Adrenal gland (tissue), 12 donors: ENCODE data around the gene GRID1. TPM values are rescaled to one million over a fixed set of nuclear protein-coding genes. Genes with fewer than 3 reads are reported as not detected.

Source experiments
- DNase-seq, 7 donors: peaks; one replicate each; pipeline ENCODE4 v3.0.0-alpha.2; 2019 to 2020
- H3K27ac ChIP-seq, 5 donors: fragments of 200-600 bp; sonication (generic) in 4 of 5; 1 replicate in 3 of 5; 2 replicates in 2 of 5; pipeline versions ENCODE4 v1.5.1 to v1.8.0; 2016 to 2020; ENCODE audit warnings: mild to moderate bottlenecking in 1 of 5
- H3K27me3 ChIP-seq: fragments of 200-600 bp; 2 replicates; pipeline ENCODE4 v1.8.0; 2021
- H3K36me3 ChIP-seq, 2 donors: fragments of 200-600 bp; replicated peaks in 1 of 2; 1 replicate in 1 of 2; 2 replicates in 1 of 2; pipeline versions ENCODE4 v1.5.1 to v1.8.0; 2018 to 2022
- H3K4me1 ChIP-seq, 2 donors: fragments of 200-600 bp; replicated peaks in 1 of 2; 1 replicate in 1 of 2; 2 replicates in 1 of 2; pipeline versions ENCODE4 v1.5.1 to v1.8.0; 2018 to 2021
- H3K4me3 ChIP-seq, 4 donors: fragments of 200-600 bp; sonication (generic) in 3 of 4; one replicate each; pipeline ENCODE4 v1.5.1; 2016 to 2018
- H3K9me3 ChIP-seq, 3 donors: fragments of 200-600 bp; sonication (generic) in 1 of 3; replicated peaks in 1 of 3; 1 replicate in 2 of 3; 2 replicates in 1 of 3; pipeline versions ENCODE4 v1.5.1 to v1.8.0; 2016 to 2021
- POLR2A ChIP-seq, 2 donors: fragments of 450-650 bp; IDR thresholded peaks; one replicate each; pipeline ENCODE4 v1.6.1; 2017; ENCODE audit warnings: antibody characterized with exemption in 2 of 2, mild to moderate bottlenecking in 2 of 2, moderate library complexity in 1 of 2
- WGBS, 4 donors: extraction: QIAGEN DNeasy Blood & Tissue Kit in 2 of 4; methylation state at CpG; one replicate each; pipeline versions ENCODE4 v1.1.5 to v1.1.7; 2013 to 2017; 5-methylcytosine and 5-hydroxymethylcytosine counted together
- intact Hi-C, 2 donors: fragments of 100-400 bp; cut with DNase I; formaldehyde crosslinking; loops; one replicate each; pipeline versions ENCODE4 v1.14.1 to v1.15.0; 2022 to 2023
- polyA plus RNA-seq, 3 donors: library from polyadenylated mRNA; stranded (reverse); fragments of 200-250 nt in 2 of 3; fragments of 350-450 nt in 1 of 3; fragmentation: Illumina TruSeq in 1 of 3; extraction: RNeasy Lipid Tissue Mini Kit (QIAGEN cat#74804) in 1 of 3; gene quantifications; one replicate each; pipeline ENCODE4 v1.2.3, GENCODE V29; 2013 to 2014
- total RNA-seq, 9 donors: library from RNA; depleted of rRNA in 4 of 9; stranded (reverse); fragments of >200 nt in 4 of 9; fragments of 120-200 nt in 1 of 9; fragmentation: NEBNext Ultra II Directional in 1 of 9; extraction: Animal tissue kit (Norgen Biotek cat#: 25700) in 1 of 9; gene quantifications; one replicate each; pipeline versions ENCODE4 v1.1.0 to v1.2.4, GENCODE V29; 2013 to 2023
- TF ChIP-seq, protein P1 (sequence below), 6 experiments: fragments of 450-650 bp in 4 of 6; fragments of 200-600 bp in 2 of 6; sonication (generic) in 1 of 6; IDR thresholded peaks; 1 replicate in 5 of 6; 2 replicates in 1 of 6; pipeline versions ENCODE4 v1.5.1 to v1.8.0; 2016 to 2021; ENCODE audit warnings: antibody characterized with exemption in 6 of 6, mild to moderate bottlenecking in 2 of 6, moderate library complexity in 1 of 6
- donor health status: healthy with polysubstance abuse.
- donor health status: Bipolar disorder and iron deficiency.
- donor health status: DM: yes; HTN: yes; CAD: no.
- donor health status: DM: no; HTN: no; CAD: no.
- donor health status: DM: no; HTN: no; CAD: no.
- donor health status: DM: yes; HTN: yes; CAD: no.

GRID1 gene
- total and polyA plus RNA-seq, 12 donors: 2.2 to 8.0 (median 4.1) TPM

- no peak overlapping the region for H3K27ac ChIP-seq
- no peaks in the 10 kb centered on the region for H3K4me1 ChIP-seq
- no peak for TF ChIP-seq POLR2A (IDR thresholded peaks at IDR 0.05)
- TF ChIP-seq, protein P1, sequence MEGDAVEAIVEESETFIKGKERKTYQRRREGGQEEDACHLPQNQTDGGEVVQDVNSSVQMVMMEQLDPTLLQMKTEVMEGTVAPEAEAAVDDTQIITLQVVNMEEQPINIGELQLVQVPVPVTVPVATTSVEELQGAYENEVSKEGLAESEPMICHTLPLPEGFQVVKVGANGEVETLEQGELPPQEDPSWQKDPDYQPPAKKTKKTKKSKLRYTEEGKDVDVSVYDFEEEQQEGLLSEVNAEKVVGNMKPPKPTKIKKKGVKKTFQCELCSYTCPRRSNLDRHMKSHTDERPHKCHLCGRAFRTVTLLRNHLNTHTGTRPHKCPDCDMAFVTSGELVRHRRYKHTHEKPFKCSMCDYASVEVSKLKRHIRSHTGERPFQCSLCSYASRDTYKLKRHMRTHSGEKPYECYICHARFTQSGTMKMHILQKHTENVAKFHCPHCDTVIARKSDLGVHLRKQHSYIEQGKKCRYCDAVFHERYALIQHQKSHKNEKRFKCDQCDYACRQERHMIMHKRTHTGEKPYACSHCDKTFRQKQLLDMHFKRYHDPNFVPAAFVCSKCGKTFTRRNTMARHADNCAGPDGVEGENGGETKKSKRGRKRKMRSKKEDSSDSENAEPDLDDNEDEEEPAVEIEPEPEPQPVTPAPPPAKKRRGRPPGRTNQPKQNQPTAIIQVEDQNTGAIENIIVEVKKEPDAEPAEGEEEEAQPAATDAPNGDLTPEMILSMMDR (IDR thresholded peaks at IDR 0.05): no peak
- WGBS, 4 donors: 89 to 96% (median 93%) methylated on average over 12 of the region's 12 CpGs
- H3K36me3 ChIP-seq: no peaks in the 10 kb centered on the region
- no peaks in the 10 kb centered on the region for H3K9me3 ChIP-seq
- intact Hi-C loops: no loop called here
- no peaks in the 10 kb centered on the region for H3K27me3 ChIP-seq
- no peak overlapping the region for H3K4me3 ChIP-seq
- DNase-seq: no peak
These were observed 159.4 kb downstream of the GRID1 start for GRCh38 chr10:86207226-86207625.

GRCh38 chr10:86206240-86206579, 160.4 kb downstream of the GRID1 start:
- no peaks in the 10 kb centered on the region for H3K4me1 ChIP-seq
- WGBS, 4 donors: 92 to 96% (median 94%) methylated on average over 18 of the region's 18 CpGs
- intact Hi-C loops: no loop called here
- no peaks in the 10 kb centered on the region for H3K36me3 ChIP-seq
- no peak overlapping the region for H3K4me3 ChIP-seq
- no peaks in the 10 kb centered on the region for H3K9me3 ChIP-seq
- H3K27me3 ChIP-seq: no peaks in the 10 kb centered on the region
- H3K27ac ChIP-seq: no peak overlapping the region
- no peak for TF ChIP-seq POLR2A (IDR thresholded peaks at IDR 0.05)
- TF ChIP-seq, protein P1 (IDR thresholded peaks at IDR 0.05): no peak
- DNase-seq: no peak

DNA sequence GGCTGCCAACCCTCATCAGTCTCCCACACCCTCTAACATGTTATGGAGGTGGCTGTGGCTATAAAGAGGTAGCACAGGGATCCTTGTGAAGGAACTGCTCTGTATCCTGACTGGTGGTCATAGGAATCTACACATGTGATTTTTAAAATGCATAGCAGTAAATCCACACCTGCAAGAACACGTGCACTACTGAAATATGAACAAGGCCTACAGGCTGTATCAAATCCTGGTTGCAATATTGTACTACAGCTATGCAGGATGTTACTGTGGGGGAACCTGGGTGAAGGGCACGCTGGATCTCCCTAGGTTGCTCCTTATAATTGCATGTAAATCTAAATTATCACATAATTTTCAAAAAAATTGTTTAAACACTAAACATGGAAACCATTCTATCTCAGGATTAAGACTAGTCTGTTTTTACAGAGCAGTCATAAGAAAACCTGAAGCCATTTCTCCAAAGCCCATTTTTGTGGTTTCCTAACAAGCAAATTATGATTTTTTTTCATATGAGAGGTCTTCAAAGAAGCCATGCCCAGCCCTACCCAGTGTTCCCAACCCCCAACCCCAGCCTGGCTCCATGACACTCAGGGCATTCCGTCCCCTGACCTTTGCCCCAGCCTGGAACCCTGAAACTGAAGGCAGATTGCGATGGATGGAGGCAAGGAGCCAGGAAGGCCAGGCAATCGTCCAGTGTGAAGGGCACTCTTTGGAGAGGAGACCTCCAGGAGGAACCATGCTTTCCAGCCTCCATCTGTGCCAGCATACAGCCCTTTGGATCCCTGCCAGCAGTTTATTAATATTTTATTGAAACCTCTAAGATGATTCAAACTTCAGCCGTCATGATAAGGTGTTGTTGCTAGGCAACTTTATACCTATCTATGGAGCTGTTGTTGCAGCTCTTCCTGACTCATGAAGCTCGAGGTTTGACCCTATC, 161.0 kb downstream of the GRID1 start:
- H3K27me3 ChIP-seq: no peaks in the 10 kb centered on the region
- DNase-seq: no peak
- WGBS, 4 donors: 67 to 83% (median 69%) methylated on average over 7 of the region's 7 CpGs
- no peaks in the 10 kb centered on the region for H3K4me1 ChIP-seq
- H3K9me3 ChIP-seq: no peaks in the 10 kb centered on the region
- H3K4me3 ChIP-seq: no peak overlapping the region
- H3K27ac ChIP-seq: no peak overlapping the region
- intact Hi-C loops: no loop called here
- TF ChIP-seq POLR2A (IDR thresholded peaks at IDR 0.05): no peak
- no peaks in the 10 kb centered on the region for H3K36me3 ChIP-seq

DNA sequence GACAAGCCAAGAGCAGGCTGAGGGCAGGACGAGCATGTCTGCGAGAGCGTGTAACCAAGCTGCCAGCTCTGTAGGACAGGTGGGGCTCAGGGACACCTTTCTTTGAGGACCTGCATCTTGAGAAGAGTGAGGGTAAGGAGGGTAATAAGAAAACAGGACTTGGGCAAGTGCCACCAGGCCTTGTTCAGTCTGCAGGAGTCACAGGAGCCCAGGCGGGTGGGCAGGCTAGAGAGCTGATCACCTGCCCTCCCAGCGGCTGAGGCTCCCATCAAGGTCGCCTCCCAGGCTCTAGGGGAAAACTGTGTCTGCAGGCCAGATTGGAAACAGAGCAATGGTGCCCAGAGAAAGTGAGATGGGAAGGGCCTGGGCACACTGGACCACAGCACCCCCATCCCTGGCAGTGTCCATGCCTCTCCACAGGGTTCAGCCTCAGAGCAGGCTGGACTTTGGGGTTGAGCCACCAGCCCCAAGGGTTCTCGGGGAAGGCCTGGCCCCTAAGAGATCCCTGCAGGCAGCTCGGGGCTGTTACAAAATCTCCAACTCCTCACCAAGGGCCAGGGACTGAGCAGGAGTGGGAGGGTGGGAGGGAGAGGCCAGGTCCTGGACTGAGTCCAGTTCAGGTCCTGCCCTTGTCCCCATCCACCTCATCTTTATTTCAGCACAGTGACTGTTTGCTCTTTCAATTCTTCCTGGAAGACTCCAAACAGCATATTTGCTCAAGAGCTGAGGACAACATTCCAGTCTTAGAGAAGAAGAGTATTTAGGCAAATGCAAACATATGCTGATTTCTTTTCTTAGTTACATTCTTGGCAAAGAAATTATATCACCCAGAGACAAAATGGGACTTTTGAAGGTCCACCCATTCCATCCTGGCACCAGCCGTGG, 161.9 kb downstream of the GRID1 start:
- DNase-seq: no peak
- intact Hi-C loops: no loop called here
- no peaks in the 10 kb centered on the region for H3K4me1 ChIP-seq
- no peaks in the 10 kb centered on the region for H3K9me3 ChIP-seq
- no peaks in the 10 kb centered on the region for H3K36me3 ChIP-seq
- no peak overlapping the region for H3K27ac ChIP-seq
- TF ChIP-seq, protein P1 (IDR thresholded peaks at IDR 0.05): no peak
- TF ChIP-seq POLR2A (IDR thresholded peaks at IDR 0.05): no peak
- no peak overlapping the region for H3K4me3 ChIP-seq
- WGBS, 4 donors: 86 to 95% (median 90%) methylated on average over 5 to 9 of the region's 9 CpGs
- no peaks in the 10 kb centered on the region for H3K27me3 ChIP-seq
